Measurements from ENCODE around the gene CD59. TPM values are rescaled to one million over a fixed set of nuclear protein-coding genes. Genes with fewer than 3 reads are reported as not detected.
A peak's percentile ranks its signal among the peaks of the same experiment; 100 is the strongest.

The CD59 gene
- total and polyA plus RNA-seq, 2 donors (not counting 3 experiments of a cell fraction or from before 2014, with no cell fraction given) = 992 to 1,084 TPM

DNA sequence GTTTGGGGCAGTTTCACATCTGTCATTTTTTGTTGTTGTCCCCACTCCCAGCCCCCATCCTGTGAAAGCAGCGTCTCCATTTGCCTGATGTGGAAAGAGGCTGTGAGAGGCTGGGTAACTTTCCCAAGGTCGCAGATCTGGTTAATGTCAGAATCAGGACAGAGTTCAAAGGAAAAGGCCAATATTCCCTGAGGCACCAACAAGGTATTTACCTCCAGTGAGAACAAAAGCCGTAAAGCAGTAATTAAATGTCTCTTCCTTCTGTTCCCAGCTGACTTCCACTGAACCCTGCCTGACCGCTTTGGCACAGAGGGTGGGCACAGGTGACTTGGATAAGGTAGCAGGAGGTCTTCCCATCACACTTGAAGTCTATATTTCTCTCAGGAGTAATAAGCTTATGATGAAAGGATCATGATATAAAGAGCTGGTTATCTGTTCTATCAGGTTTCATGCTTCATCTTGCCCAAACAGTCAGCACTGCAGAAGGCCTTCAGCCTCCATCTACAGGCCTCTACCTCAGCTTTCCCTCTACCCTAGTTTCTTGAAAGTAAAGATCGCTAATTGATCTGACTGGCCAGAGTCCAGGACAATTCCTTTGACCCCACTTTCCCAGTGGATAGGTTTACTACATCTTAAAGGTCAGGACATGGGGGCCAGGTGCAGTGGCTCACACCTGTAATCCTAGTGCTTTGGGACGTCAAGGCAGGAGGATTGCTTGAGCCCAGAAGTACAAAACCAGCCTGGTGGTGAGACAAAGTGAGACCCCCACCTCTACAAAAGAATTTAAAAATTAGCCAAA is 45.0 kb downstream of the CD59 start:
- DNase-seq (ENCODE audit: low read depth, low spot score) = no peak
- Histone ChIP-seq H3K9me1 (replicated peaks; ENCODE audit: control insufficient read depth, extremely low read depth, insufficient read depth, low read length) (no peaks in the 10 kb centered on the region), H3K4me3 (replicated peaks in 1 of 3; ENCODE audit: insufficient read depth in 1 of 3, low read depth in 1 of 3, low read length in 3 of 3) (no peak overlapping the region), H3K36me3 (ENCODE audit: control insufficient read depth in 2 of 2, extremely low read depth in 1 of 2, insufficient read depth in 2 of 2, low read length in 2 of 2) (no peaks in the 10 kb centered on the region), H3K27ac (ENCODE audit: insufficient read depth, low read depth, low read length) (peak overlapping the region; percentile 91), H3K27me3 (ENCODE audit: control insufficient read depth in 2 of 2, insufficient read depth in 2 of 2, low read length in 2 of 2) (no peaks in the 10 kb centered on the region), H2AFZ (ENCODE audit: low read depth, low read length) (no peak overlapping the region), H3K4me2 (ENCODE audit: insufficient read depth, low read length) (peak overlapping the region; percentile 44), H3K9me3 (replicated peaks; ENCODE audit: control insufficient read depth, insufficient read depth, low read length) (no peaks in the 10 kb centered on the region), H4K20me1 (replicated peaks; ENCODE audit: control insufficient read depth, extremely low read depth, insufficient read depth, low read length) (no peaks in the 10 kb centered on the region), H3K4me1 (ENCODE audit: control insufficient read depth, extremely low read depth, insufficient read depth, low read length) (peaks cover 69% of the 10 kb centered on the region), H3K9ac (replicated peaks; ENCODE audit: extremely low read depth, insufficient read depth, low read length) (peak overlapping the region; percentile 93), H3K79me2 (ENCODE audit: control insufficient read depth, insufficient read depth, low read length) (no peaks in the 10 kb centered on the region)
- ChIA-PET POLR2A (interaction anchor here (0.6 to 4.5 kb wide), 5 partner anchors 10 to 349 kb away, joined by 3 to 73 read pairs (median 4); partner anchors contain the start of gene C11orf91), CTCF (interaction anchor here (0.9 to 12.5 kb wide), 16 partner anchors 11 to 530 kb away, joined by 3 to 171 read pairs (median 5); partner anchors contain the start of genes C11orf91, CD59 and CSTF3)
- no peak for FAIRE-seq
- intact Hi-C loops (cut with micrococcal nuclease) (loop anchor here (2.0 kb wide), 2 partner anchors 44 to 432 kb away; no protein-coding TSS in a partner anchor), dilution Hi-C loops (cut with MboI; ENCODE audit: extremely low pct_ligation_motif_present, low sequenced_read_pairs) (no loop called here)
- peak; percentile 28 for TF ChIP-seq POLR2A (IDR thresholded peaks at IDR 0.05; ENCODE audit: low read depth, low read length)
- TF ChIP-seq EZH2 (IDR thresholded peaks at IDR 0.05; ENCODE audit: borderline replicate concordance, low read depth, low read length, severe bottlenecking) = no peak
- BruUV-seq (replicated peaks) = no TSS peak

DNA sequence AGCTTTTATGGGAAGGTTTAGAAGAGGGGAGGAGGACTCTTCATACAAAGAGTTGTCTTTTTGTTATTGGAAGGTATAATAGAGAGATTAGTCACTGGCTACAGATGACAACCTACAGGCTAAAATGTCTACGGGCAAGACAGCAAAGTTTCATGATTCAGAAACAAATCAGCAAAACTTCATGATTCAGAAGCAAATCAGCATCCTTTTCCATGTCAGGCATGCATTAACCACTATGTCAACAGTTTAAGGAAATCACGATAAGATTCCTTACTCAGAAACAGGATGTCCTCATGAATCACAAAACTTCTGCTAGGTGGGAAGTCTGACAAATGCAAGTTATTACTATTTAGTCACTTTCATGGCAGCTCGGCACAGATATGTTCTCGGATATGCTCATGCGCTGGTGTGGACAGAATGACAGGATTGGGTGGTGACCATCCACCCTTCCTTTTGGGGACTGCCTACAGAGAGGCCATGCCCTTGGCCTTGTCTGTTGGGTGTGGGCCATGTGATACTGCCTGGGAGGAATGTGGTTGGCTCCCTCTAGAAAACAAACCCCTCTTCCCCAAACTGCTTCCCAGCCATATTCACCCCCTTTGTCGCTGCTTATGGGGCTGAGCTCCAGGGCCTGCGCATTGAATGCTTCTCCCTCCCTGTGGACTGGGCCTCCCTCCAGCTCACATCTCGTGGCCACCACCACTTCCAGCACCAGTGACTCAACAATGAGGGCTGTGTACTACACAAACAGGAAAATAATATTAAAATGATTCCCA is 45.7 kb downstream of the CD59 start:
- TF ChIP-seq MYC (IDR thresholded peaks at IDR 0.05; ENCODE audit: low read depth, low read length) = no peak
- TF ChIP-seq JUN (IDR thresholded peaks at IDR 0.05; ENCODE audit: borderline replicate concordance, insufficient read depth, insufficient read length, low read depth) = peak; percentile 99
- TF ChIP-seq, protein P1, sequence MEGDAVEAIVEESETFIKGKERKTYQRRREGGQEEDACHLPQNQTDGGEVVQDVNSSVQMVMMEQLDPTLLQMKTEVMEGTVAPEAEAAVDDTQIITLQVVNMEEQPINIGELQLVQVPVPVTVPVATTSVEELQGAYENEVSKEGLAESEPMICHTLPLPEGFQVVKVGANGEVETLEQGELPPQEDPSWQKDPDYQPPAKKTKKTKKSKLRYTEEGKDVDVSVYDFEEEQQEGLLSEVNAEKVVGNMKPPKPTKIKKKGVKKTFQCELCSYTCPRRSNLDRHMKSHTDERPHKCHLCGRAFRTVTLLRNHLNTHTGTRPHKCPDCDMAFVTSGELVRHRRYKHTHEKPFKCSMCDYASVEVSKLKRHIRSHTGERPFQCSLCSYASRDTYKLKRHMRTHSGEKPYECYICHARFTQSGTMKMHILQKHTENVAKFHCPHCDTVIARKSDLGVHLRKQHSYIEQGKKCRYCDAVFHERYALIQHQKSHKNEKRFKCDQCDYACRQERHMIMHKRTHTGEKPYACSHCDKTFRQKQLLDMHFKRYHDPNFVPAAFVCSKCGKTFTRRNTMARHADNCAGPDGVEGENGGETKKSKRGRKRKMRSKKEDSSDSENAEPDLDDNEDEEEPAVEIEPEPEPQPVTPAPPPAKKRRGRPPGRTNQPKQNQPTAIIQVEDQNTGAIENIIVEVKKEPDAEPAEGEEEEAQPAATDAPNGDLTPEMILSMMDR (IDR thresholded peaks at IDR 0.05; ENCODE audit: extremely low read depth in 1 of 2, insufficient read depth in 1 of 2, low read depth in 1 of 2, low read length in 2 of 2) = no peak
- peak; percentile 97 for TF ChIP-seq GATA2 (IDR thresholded peaks at IDR 0.05; ENCODE audit: insufficient read depth, insufficient read length, low read depth, low read length)
- peak; percentile 94 for TF ChIP-seq POLR2A (IDR thresholded peaks at IDR 0.05; ENCODE audit: low read depth, low read length)
- peak; percentile 97 for TF ChIP-seq POLR2AphosphoS5 (IDR thresholded peaks at IDR 0.05; ENCODE audit: insufficient read depth, low read depth, low read length)
- TF ChIP-seq FOS (IDR thresholded peaks at IDR 0.05; ENCODE audit: borderline replicate concordance, insufficient read depth, low read length) = peak; percentile 100
- dilution Hi-C loops (cut with MboI; ENCODE audit: extremely low pct_ligation_motif_present, low sequenced_read_pairs) (no loop called here), intact Hi-C loops (cut with micrococcal nuclease) (loop anchor here (1.0 to 2.0 kb wide), 7 partner anchors 33 to 529 kb away; partner anchors contain the start of genes CD59 and CSTF3)
- Histone ChIP-seq H4K20me1 (replicated peaks; ENCODE audit: control insufficient read depth, extremely low read depth, insufficient read depth, low read length) (no peaks in the 10 kb centered on the region), H3K27ac (ENCODE audit: insufficient read depth, low read depth, low read length) (peak overlapping the region; percentile 91), H2AFZ (ENCODE audit: low read depth, low read length) (no peak overlapping the region), H3K9me1 (replicated peaks; ENCODE audit: control insufficient read depth, extremely low read depth, insufficient read depth, low read length) (no peaks in the 10 kb centered on the region), H3K4me3 (replicated peaks in 1 of 3; ENCODE audit: insufficient read depth in 1 of 3, low read depth in 1 of 3, low read length in 3 of 3) (no peak overlapping the region), H3K4me2 (ENCODE audit: insufficient read depth, low read length) (peak overlapping the region; percentile 51), H3K9ac (replicated peaks; ENCODE audit: extremely low read depth, insufficient read depth, low read length) (peak overlapping the region; percentile 93), H3K4me1 (ENCODE audit: control insufficient read depth, extremely low read depth, insufficient read depth, low read length) (peaks cover 68% of the 10 kb centered on the region), H3K36me3 (ENCODE audit: control insufficient read depth in 2 of 2, extremely low read depth in 1 of 2, insufficient read depth in 2 of 2, low read length in 2 of 2) (no peaks in the 10 kb centered on the region), H3K79me2 (ENCODE audit: control insufficient read depth, insufficient read depth, low read length) (no peaks in the 10 kb centered on the region), H3K9me3 (replicated peaks; ENCODE audit: control insufficient read depth, insufficient read depth, low read length) (no peaks in the 10 kb centered on the region), H3K27me3 (ENCODE audit: control insufficient read depth in 2 of 2, insufficient read depth in 2 of 2, low read length in 2 of 2) (no peaks in the 10 kb centered on the region)
- DNase-seq (ENCODE audit: low read depth, low spot score) (peak; percentile 98), FAIRE-seq (peak; percentile 96)
- ChIA-PET POLR2A (interaction anchor here (1.3 to 4.5 kb wide), 5 partner anchors 11 to 348 kb away, joined by 3 to 73 read pairs (median 7); partner anchors contain the start of genes C11orf91 and CD59), CTCF (interaction anchor here (0.7 to 12.5 kb wide), 14 partner anchors 12 to 524 kb away, joined by 3 to 171 read pairs (median 8); partner anchors contain the start of genes C11orf91 and CD59)
- no TSS peak for BruUV-seq (replicated peaks)

Measured in endothelial cell of umbilical vein (primary cell).